OCI-LY7 (cell line): Measurements from ENCODE around the gene TEPSIN.

ENCODE experiments used
- EZH2phosphoT487 ChIP-seq: fragments of 200-600 bp; sonication (generic); IDR thresholded peaks from 2 replicates; pipeline ENCODE4 v1.6.1; 2018; ENCODE audit warnings: low read depth, borderline replicate concordance, mild to moderate bottlenecking, mixed run types, antibody characterized with exemption, low read length, moderate library complexity, mixed read lengths
- TF ChIP-seq, protein P1 (sequence below): fragments of 200-600 bp; sonication (generic); conservative IDR thresholded peaks from 2 replicates; pipeline ENCODE4 v1.5.1; 2014; ENCODE audit warnings: mild to moderate bottlenecking, antibody characterized with exemption, low read length, moderate library complexity, mixed read lengths

DNA sequence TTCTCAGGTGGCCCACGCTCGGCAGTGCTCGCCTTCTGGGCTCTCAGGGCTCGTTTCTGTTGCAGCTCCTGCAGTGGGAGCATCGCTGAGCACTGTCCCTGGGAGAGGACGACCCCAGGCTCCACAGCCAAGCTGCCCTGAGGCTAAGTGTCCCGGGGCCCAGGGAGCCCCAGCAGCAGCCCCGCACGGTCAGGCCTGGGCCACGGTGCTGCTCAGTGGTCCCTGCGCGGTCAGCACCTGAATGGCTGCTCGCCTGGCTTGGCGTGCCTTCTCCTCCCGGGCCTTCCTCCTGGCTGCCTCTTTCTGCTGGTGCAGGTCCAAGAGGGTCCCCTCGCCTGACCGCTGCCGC, 39.4 kb downstream of the TEPSIN start:
- TF ChIP-seq, protein P1, sequence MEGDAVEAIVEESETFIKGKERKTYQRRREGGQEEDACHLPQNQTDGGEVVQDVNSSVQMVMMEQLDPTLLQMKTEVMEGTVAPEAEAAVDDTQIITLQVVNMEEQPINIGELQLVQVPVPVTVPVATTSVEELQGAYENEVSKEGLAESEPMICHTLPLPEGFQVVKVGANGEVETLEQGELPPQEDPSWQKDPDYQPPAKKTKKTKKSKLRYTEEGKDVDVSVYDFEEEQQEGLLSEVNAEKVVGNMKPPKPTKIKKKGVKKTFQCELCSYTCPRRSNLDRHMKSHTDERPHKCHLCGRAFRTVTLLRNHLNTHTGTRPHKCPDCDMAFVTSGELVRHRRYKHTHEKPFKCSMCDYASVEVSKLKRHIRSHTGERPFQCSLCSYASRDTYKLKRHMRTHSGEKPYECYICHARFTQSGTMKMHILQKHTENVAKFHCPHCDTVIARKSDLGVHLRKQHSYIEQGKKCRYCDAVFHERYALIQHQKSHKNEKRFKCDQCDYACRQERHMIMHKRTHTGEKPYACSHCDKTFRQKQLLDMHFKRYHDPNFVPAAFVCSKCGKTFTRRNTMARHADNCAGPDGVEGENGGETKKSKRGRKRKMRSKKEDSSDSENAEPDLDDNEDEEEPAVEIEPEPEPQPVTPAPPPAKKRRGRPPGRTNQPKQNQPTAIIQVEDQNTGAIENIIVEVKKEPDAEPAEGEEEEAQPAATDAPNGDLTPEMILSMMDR = no peak
- TF ChIP-seq EZH2phosphoT487 = no peak
